ENCODE results near the gene F8. TPM values are rescaled to one million over a fixed set of nuclear protein-coding genes. Genes with fewer than 3 reads are reported as not detected.

Gene F8
- total RNA-seq, 1 donor from 2014 or later = 3.5 TPM

GRCh38 chrX:154813801-154814200, 208.7 kb downstream of the F8 start:
- Mint-ChIP-seq H3K4me1 (ENCODE audit: low read depth) (peaks cover 3% of the 10 kb centered on the region), H3K27ac (ENCODE audit: unreplicated experiment) (no peak overlapping the region), H3K4me3 (ENCODE audit: unreplicated experiment) (no peak overlapping the region), H3K27me3 (ENCODE audit: low read depth) (peaks cover 8% of the 10 kb centered on the region), H3K36me3 (ENCODE audit: low read depth) (no peaks in the 10 kb centered on the region), H3K9me3 (ENCODE audit: low read depth) (peaks cover 11% of the 10 kb centered on the region)
- no peak for DNase-seq (ENCODE audit: low spot score)
- TF ChIP-seq CTCF (IDR thresholded peaks at IDR 0.05) = no peak

GRCh38 chrX:154812341-154813101, 210.0 kb downstream of the F8 start:
- peaks cover 3% of the 10 kb centered on the region for H3K4me1 Mint-ChIP-seq (ENCODE audit: low read depth)
- H3K27me3 Mint-ChIP-seq (ENCODE audit: low read depth) = peaks cover 8% of the 10 kb centered on the region
- H3K36me3 Mint-ChIP-seq (ENCODE audit: low read depth) = no peaks in the 10 kb centered on the region
- DNase-seq (ENCODE audit: low spot score) = no peak
- no peak overlapping the region for H3K27ac Mint-ChIP-seq (ENCODE audit: unreplicated experiment)
- peaks cover 22% of the 10 kb centered on the region for H3K9me3 Mint-ChIP-seq (ENCODE audit: low read depth)
- no peak for TF ChIP-seq CTCF (IDR thresholded peaks at IDR 0.05)
- no peak overlapping the region for H3K4me3 Mint-ChIP-seq (ENCODE audit: unreplicated experiment)

- no peak overlapping the region for H3K4me3 Mint-ChIP-seq (ENCODE audit: unreplicated experiment)
- no peak for TF ChIP-seq CTCF (IDR thresholded peaks at IDR 0.05)
- peaks cover 7% of the 10 kb centered on the region for H3K4me1 Mint-ChIP-seq (ENCODE audit: low read depth)
- no peak overlapping the region for H3K27ac Mint-ChIP-seq (ENCODE audit: unreplicated experiment)
- DNase-seq (ENCODE audit: low spot score) = no peak
- peaks cover 36% of the 10 kb centered on the region for H3K9me3 Mint-ChIP-seq (ENCODE audit: low read depth)
- H3K27me3 Mint-ChIP-seq (ENCODE audit: low read depth) = peaks cover 8% of the 10 kb centered on the region
- H3K36me3 Mint-ChIP-seq (ENCODE audit: low read depth) = no peaks in the 10 kb centered on the region
Measured at GRCh38 chrX:154809939-154810665, 212.4 kb downstream of the F8 start.

GRCh38 chrX:154806837-154807501, 215.6 kb downstream of the F8 start:
- TF ChIP-seq CTCF (IDR thresholded peaks at IDR 0.05) = no peak
- H3K4me1 Mint-ChIP-seq (ENCODE audit: low read depth) = peaks cover 14% of the 10 kb centered on the region
- DNase-seq (ENCODE audit: low spot score) = no peak
- peaks cover 36% of the 10 kb centered on the region for H3K9me3 Mint-ChIP-seq (ENCODE audit: low read depth)
- H3K4me3 Mint-ChIP-seq (ENCODE audit: unreplicated experiment) = no peak overlapping the region
- no peak overlapping the region for H3K27ac Mint-ChIP-seq (ENCODE audit: unreplicated experiment)
- no peaks in the 10 kb centered on the region for H3K36me3 Mint-ChIP-seq (ENCODE audit: low read depth)
- no peaks in the 10 kb centered on the region for H3K27me3 Mint-ChIP-seq (ENCODE audit: low read depth)

- Mint-ChIP-seq H3K27ac (ENCODE audit: unreplicated experiment) (peak overlapping the region; percentile 88), H3K4me1 (ENCODE audit: low read depth) (peaks cover 14% of the 10 kb centered on the region), H3K4me3 (ENCODE audit: unreplicated experiment) (peak overlapping the region; percentile 87), H3K27me3 (ENCODE audit: low read depth) (no peaks in the 10 kb centered on the region), H3K9me3 (ENCODE audit: low read depth) (peaks cover 33% of the 10 kb centered on the region), H3K36me3 (ENCODE audit: low read depth) (no peaks in the 10 kb centered on the region)
- no peak for TF ChIP-seq CTCF (IDR thresholded peaks at IDR 0.05)
- DNase-seq (ENCODE audit: low spot score) = no peak
Measured at GRCh38 chrX:154805696-154806091, 216.8 kb downstream of the F8 start.
